Subcutaneous adipose tissue (tissue), 4 donors: ENCODE measurements around the gene C1orf87. TPM values are rescaled to one million over a fixed set of nuclear protein-coding genes. Genes with fewer than 3 reads are reported as not detected.

ENCODE experiments used
- CTCF ChIP-seq: fragments of 450-650 bp; IDR thresholded peaks from one replicate; pipeline ENCODE4 v1.5.1; 2016; ENCODE audit warnings: low read depth, mild to moderate bottlenecking, control low read depth, antibody characterized with exemption, moderate library complexity
- total RNA-seq, 4 donors: library from RNA; depleted of rRNA; stranded (reverse); fragments of >200 nt; gene quantifications; one replicate each; pipeline ENCODE4 v1.1.0, GENCODE V29; 2016

Gene C1orf87
- total RNA-seq, 4 donors from 2014 or later: 0.68 TPM; not detected in 3

GRCh38 chr1:59979666-59980065 lies 93.9 kb downstream of the C1orf87 start:
- TF ChIP-seq CTCF: no peak

GRCh38 chr1:59978511-59978910 lies 95.1 kb downstream of the C1orf87 start:
- no peak for TF ChIP-seq CTCF

DNA sequence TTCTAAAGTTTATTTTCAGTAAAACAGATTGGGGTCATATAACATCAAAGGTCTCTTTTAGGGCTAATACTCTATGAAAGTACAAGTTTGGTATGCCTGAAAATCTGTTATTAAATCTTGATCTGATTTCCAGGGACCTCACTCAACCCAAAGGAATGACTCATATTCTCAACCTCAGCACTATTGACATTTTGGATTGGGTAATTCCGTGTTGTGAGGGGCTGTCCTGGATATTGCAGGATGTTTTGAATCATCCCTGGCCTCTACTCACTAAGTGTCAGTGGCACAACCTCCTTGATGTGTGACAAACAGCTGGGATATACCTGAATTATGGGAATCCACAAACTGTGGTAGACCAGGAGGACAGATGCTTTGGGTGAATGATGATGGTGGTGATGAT lies 95.5 kb downstream of the C1orf87 start:
- no peak for TF ChIP-seq CTCF

DNA sequence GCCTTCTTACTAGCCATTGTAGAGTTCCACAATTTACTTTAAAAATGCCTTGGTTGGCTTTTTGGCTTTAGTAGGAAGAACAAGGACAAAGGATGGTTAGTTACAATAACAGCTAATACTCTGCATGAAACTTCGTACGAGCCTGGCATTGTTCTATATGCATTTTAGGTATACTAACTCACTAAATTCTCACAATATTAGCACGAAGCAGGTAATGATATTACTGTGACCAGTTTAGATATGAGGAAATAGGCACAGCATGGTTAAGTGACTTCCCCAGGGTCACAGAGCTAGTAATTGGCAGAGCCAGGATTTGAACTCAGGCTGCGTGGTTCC lies 96.5 kb downstream of the C1orf87 start:
- TF ChIP-seq CTCF: no peak

GRCh38 chr1:59976194-59977074 lies 97.1 kb downstream of the C1orf87 start:
- no peak for TF ChIP-seq CTCF

DNA sequence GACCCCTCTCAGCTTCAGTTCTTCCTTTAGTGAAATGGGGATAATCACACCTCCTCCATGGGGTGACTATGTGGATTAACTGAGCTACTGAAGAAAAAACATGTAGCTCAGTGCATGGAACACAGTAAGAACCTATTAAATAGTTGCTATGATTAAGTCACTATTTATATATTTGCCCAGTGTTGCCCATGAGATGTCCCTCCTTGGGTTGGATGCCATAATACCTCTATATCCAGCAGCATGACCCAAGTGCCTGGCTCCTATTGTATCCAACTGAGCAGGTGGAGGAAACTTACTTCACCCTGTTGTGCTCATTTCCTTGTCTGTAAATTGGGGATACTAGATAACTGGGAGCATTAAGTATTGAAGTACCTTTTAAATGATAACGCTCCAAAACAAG lies 99.9 kb downstream of the C1orf87 start:
- no peak for TF ChIP-seq CTCF

DNA sequence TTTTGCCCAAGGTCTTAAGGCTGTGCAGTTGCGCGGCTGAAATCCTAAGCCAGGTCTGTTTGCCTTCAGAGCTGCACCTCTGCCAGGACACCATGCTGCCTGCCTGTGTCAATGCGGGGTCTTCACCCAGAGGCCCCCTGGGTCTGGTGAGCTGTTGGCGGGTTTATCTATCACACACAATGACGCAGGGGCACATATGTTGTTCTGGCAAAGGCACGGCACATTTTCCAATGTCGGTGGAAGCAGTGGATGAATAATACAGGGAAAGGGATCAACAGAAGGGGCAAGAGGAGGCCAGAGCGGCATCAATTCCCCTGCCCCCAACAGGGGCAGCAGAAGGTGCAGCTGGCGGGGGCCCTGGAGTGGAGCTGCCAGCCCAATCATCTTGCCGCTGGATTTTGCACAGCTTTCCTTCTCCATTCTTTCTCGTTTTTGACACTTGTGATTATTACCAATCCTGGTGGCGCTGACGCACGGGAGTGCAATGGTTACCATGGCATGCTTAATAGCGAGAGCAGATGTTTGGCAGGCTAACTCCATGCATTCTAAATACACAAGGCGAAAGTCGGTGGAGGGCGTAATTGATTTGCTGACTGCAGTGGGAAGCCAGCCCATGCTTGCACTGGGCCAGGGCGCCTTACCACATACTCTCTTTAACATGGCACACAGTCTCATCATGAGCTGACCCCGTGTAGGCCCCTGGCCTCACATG lies 101.2 kb downstream of the C1orf87 start:
- no peak for TF ChIP-seq CTCF
